SK-N-MC (cell line): ENCODE data around the gene EVC2.

Experiments used
- EZH2 ChIP-seq: fragments of 200-600 bp; sonication (generic); IDR thresholded peaks from one replicate; pipeline ENCODE4 v1.6.1; 2017; ENCODE audit warnings: antibody characterized with exemption
- FOXP2 ChIP-seq: optimal IDR thresholded peaks from 2 replicates; pipeline ENCODE3; 2011; ENCODE audit warnings: mild to moderate bottlenecking, moderate library complexity; ENCODE audit not compliant: insufficient read depth; ENCODE audit errors: extremely low read length, control extremely low read depth
- POLR2AphosphoS5 ChIP-seq: IDR thresholded peaks from 2 replicates; pipeline ENCODE4 v1.6.1; 2012; ENCODE audit warnings: mild to moderate bottlenecking, low read depth, low read length, borderline replicate concordance

- TF ChIP-seq EZH2 (no peak), POLR2AphosphoS5 (no peak), FOXP2 (no peak)
Observed at GRCh38 chr4:5742388-5742787, 34.0 kb upstream of the EVC2 start.
